PC-3 (cell line): ENCODE results near the gene KCNQ4. TPM values are rescaled to one million over a fixed set of nuclear protein-coding genes. Genes with fewer than 3 reads are reported as not detected.

Source experiments
- ATAC-seq: fragments of 200-7000 bp; cut with Tn5 transposase; 2 replicates; pipeline ENCODE4 v1.9.1; 2020; ENCODE audit warnings: mild to moderate bottlenecking, moderate library complexity
- BruUV-seq: library from RNA; stranded (reverse); fragments of 400-500 nt; replicated peaks from 2 replicates; lab custom pipeline; 2021; lab: Mats Ljungman, UMichigan
- CTCF ChIA-PET: fragments of 300-600 bp; sonication (Branson Sonifier 250); formaldehyde crosslinking; loops from one replicate; lab custom pipeline; 2022; ENCODE audit warnings: antibody characterized with exemption; lab: Charles Lee
- POLR2A ChIA-PET: fragments of 300-600 bp; sonication (Branson Sonifier 250); formaldehyde crosslinking; loops from one replicate; lab custom pipeline; 2022; ENCODE audit warnings: antibody characterized with exemption; ENCODE audit not compliant: unreplicated experiment; lab: Charles Lee
- DNase-seq: peaks from one replicate; pipeline ENCODE4 v3.0.0-alpha.2; 2015
- H2AFZ ChIP-seq: fragments of 300-600 bp; sonication (generic); 2 replicates; pipeline ENCODE4 v1.6.0; 2016; ENCODE audit warnings: antibody characterized with exemption, low read length
- H3F3A ChIP-seq: fragments of 300-600 bp; sonication (generic); one replicate; pipeline ENCODE4 v1.6.0; 2017; ENCODE audit warnings: antibody characterized with exemption, low read length, control low read depth, mild to moderate bottlenecking; ENCODE audit not compliant: unreplicated experiment
- H3K27ac ChIP-seq: fragments of 300-600 bp; sonication (generic); 2 replicates; pipeline ENCODE4 v1.5.1; 2016; ENCODE audit warnings: mild to moderate bottlenecking, low read length
- H3K27me3 ChIP-seq: fragments of 300-600 bp; sonication (generic); 2 replicates; pipeline ENCODE4 v1.6.1; 2016; ENCODE audit warnings: low read length, mixed read lengths
- H3K36me3 ChIP-seq: fragments of 300-600 bp; sonication (generic); 2 replicates; pipeline ENCODE4 v1.6.1; 2016; ENCODE audit warnings: low read depth, mixed run types, low read length, mixed read lengths
- H3K4me1 ChIP-seq: fragments of 300-600 bp; sonication (generic); 2 replicates; pipeline ENCODE4 v1.5.1; 2016; ENCODE audit warnings: low read length; ENCODE audit not compliant: insufficient read depth
- H3K4me2 ChIP-seq: fragments of 300-600 bp; sonication (generic); 2 replicates; pipeline ENCODE4 v1.6.0; 2016; ENCODE audit warnings: low read length
- H3K4me3 ChIP-seq: fragments of 300-600 bp; sonication (generic); 2 replicates; pipeline ENCODE4 v1.5.1; 2016; ENCODE audit warnings: mild to moderate bottlenecking, low read length, mixed read lengths
- H3K79me2 ChIP-seq: fragments of 300-600 bp; sonication (generic); 2 replicates; pipeline ENCODE4 v1.6.1; 2017; ENCODE audit warnings: low read length, mixed read lengths
- H3K9ac ChIP-seq: fragments of 300-600 bp; sonication (generic); 2 replicates; pipeline ENCODE4 v1.6.0; 2016; ENCODE audit warnings: mild to moderate bottlenecking, low read length
- H3K9me2 ChIP-seq: fragments of 300-600 bp; sonication (generic); replicated peaks from 2 replicates; pipeline ENCODE4 v1.6.1; 2016; ENCODE audit warnings: mixed run types, low read length, mixed read lengths
- H3K9me3 ChIP-seq: fragments of 300-600 bp; sonication (generic); 2 replicates; pipeline ENCODE4 v1.6.1; 2016; ENCODE audit warnings: low read length, mixed read lengths
- H4K20me1 ChIP-seq: fragments of 300-600 bp; sonication (generic); 2 replicates; pipeline ENCODE4 v1.6.1; 2016; ENCODE audit warnings: low read length, mixed read lengths
- CTCF ChIP-seq: fragments of 300-600 bp; sonication (generic); conservative IDR thresholded peaks from 2 replicates; pipeline ENCODE4 v1.5.1; 2017; ENCODE audit warnings: antibody characterized with exemption, low read depth, mild to moderate bottlenecking, low read length
- EZH2 ChIP-seq: fragments of 300-600 bp; sonication (generic); IDR thresholded peaks from one replicate; pipeline ENCODE4 v1.6.1; 2017; ENCODE audit warnings: antibody characterized with exemption, mild to moderate bottlenecking, low read length; ENCODE audit not compliant: unreplicated experiment
- EZH2phosphoT487 ChIP-seq: fragments of 300-600 bp; sonication (generic); IDR thresholded peaks from 2 replicates; pipeline ENCODE4 v1.6.1; 2018; ENCODE audit warnings: mild to moderate bottlenecking, antibody characterized with exemption, low read length, borderline replicate concordance
- intact Hi-C: fragments of 100-400 bp; cut with micrococcal nuclease; formaldehyde crosslinking; loops from 2 replicates; pipeline ENCODE4 v1.9.0; 2023
- total RNA-seq: library from RNA; depleted of rRNA; stranded (reverse); fragments of >200 nt; gene quantifications from 2 replicates; pipeline ENCODE4 v1.2.3, GENCODE V29; 2014

Gene KCNQ4
- total RNA-seq, 1 experiment from 2014 or later: 2.5 TPM

- Histone ChIP-seq H3K4me3 (no peak overlapping the region), H3K9me3 (no peaks in the 10 kb centered on the region), H3K27me3 (no peaks in the 10 kb centered on the region), H3K36me3 (no peaks in the 10 kb centered on the region), H3K4me1 (peaks cover 5% of the 10 kb centered on the region), H2AFZ (no peak overlapping the region), H3K9ac (no peak overlapping the region), H3K4me2 (no peak overlapping the region), H3K9me2 (no peaks in the 10 kb centered on the region), H4K20me1 (no peaks in the 10 kb centered on the region), H3K79me2 (no peaks in the 10 kb centered on the region), H3K27ac (no peak overlapping the region), H3F3A (no peaks in the 10 kb centered on the region)
- TF ChIP-seq EZH2: no peak
- TF ChIP-seq CTCF: no peak
- no peak for TF ChIP-seq EZH2phosphoT487
- no TSS peak for BruUV-seq
- DNase-seq (no peak), ATAC-seq (no peak)
- POLR2A ChIA-PET: no interaction called here
- intact Hi-C loops: no loop called here
- CTCF ChIA-PET: no interaction called here
Observed at GRCh38 chr1:40787737-40788560, 4.4 kb downstream of the KCNQ4 start.

DNA sequence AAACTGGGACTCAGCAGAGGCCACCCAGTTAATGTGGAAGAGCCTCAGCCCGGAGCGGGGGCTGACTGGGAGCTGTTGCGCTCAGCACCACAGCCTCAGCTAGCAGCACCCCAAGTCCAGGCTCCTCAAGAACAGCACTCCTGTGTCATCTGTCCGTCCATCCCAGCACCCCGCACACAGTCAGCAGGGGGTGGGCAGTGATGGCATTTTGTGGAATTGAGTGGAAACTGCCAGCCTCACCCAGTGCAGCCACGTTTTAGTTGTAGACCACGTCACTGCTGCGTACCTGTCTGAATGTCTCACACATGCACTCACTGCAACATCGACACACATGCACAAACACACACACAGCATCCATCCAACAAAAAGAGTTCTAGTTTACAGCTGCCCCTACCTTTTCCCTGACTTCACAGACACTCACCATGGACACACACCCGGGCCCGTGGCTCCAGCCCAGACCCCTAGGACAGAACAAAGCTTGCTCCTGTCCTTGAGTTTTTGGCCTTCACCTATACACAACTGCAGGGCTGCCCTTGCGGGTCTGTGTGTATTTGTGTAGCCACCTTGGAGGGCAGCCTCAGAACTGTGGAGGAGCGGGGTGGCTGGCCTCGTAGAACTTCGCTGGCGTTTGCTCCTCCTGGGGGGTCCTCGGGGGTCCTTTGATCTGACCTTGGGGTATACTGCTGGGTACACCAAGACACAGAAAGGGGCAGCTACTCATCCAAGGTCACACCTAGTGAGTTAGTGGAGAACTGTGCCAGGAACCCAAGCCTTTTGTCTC, 5.2 kb downstream of the KCNQ4 start:
- Histone ChIP-seq H3K4me1 (no peaks in the 10 kb centered on the region), H3K27me3 (no peaks in the 10 kb centered on the region), H3K27ac (no peak overlapping the region), H2AFZ (no peak overlapping the region), H3K79me2 (no peaks in the 10 kb centered on the region), H3K9ac (no peak overlapping the region), H3F3A (no peaks in the 10 kb centered on the region), H3K9me3 (no peaks in the 10 kb centered on the region), H4K20me1 (no peaks in the 10 kb centered on the region), H3K4me2 (no peak overlapping the region), H3K9me2 (no peaks in the 10 kb centered on the region), H3K36me3 (no peaks in the 10 kb centered on the region), H3K4me3 (no peak overlapping the region)
- TF ChIP-seq CTCF (no peak), EZH2 (no peak), EZH2phosphoT487 (no peak)
- ChIA-PET POLR2A (no interaction called here), CTCF (no interaction called here)
- DNase-seq (no peak), ATAC-seq (no peak)
- intact Hi-C loops: no loop called here
- no TSS peak for BruUV-seq

GRCh38 chr1:40789342-40789598, 5.7 kb downstream of the KCNQ4 start:
- no peak for ATAC-seq
- Histone ChIP-seq H3K4me1 (no peaks in the 10 kb centered on the region), H3K9me2 (no peaks in the 10 kb centered on the region), H3K36me3 (no peaks in the 10 kb centered on the region), H3K79me2 (no peaks in the 10 kb centered on the region), H3K4me2 (no peak overlapping the region), H2AFZ (no peak overlapping the region), H4K20me1 (no peaks in the 10 kb centered on the region), H3K27ac (no peak overlapping the region), H3K4me3 (no peak overlapping the region), H3K27me3 (no peaks in the 10 kb centered on the region), H3K9me3 (no peaks in the 10 kb centered on the region), H3F3A (no peaks in the 10 kb centered on the region), H3K9ac (no peak overlapping the region)
- intact Hi-C loops: no loop called here
- no peak for DNase-seq
- ChIA-PET CTCF (no interaction called here), POLR2A (no interaction called here)
- TF ChIP-seq CTCF: no peak
- no peak for TF ChIP-seq EZH2
- no peak for TF ChIP-seq EZH2phosphoT487
- no TSS peak for BruUV-seq
